Astrocyte (in vitro differentiated cells and primary cell): ENCODE measurements around the gene AP5M1. TPM values are rescaled to one million over a fixed set of nuclear protein-coding genes. Genes with fewer than 3 reads are reported as not detected.

Experiments used
- DNase-seq: peaks from one replicate; pipeline ENCODE4 v3.0.0-alpha.2; 2010; ENCODE audit warnings: low read depth
- FAIRE-seq: peaks from 2 replicates; lab custom pipeline; 2011; peaks lifted over from hg19 to GRCh38; lab: Jason Lieb, UNC
- H2AFZ ChIP-seq: 2 replicates; pipeline ENCODE4 v1.6.0; 2012; ENCODE audit warnings: low read depth, low read length, inconsistent platforms
- H3K27ac ChIP-seq: 2 replicates; pipeline ENCODE4 v1.5.1; 2011; ENCODE audit warnings: low read depth, low read length, inconsistent platforms
- H3K27me3 ChIP-seq: 2 replicates; pipeline ENCODE4 v1.6.0; 2011; ENCODE audit warnings: low read length, inconsistent platforms; ENCODE audit not compliant: insufficient read depth
- H3K36me3 ChIP-seq: 2 replicates; pipeline ENCODE4 v1.5.1; 2011; ENCODE audit warnings: low read length, inconsistent platforms; ENCODE audit not compliant: insufficient read depth
- H3K4me1 ChIP-seq: 2 replicates; pipeline ENCODE4 v1.5.1; 2011; ENCODE audit warnings: low read length, inconsistent platforms; ENCODE audit not compliant: insufficient read depth
- H3K4me2 ChIP-seq: 2 replicates; pipeline ENCODE4 v1.6.0; 2012; ENCODE audit warnings: low read length, inconsistent platforms
- H3K4me3 ChIP-seq: 2 replicates; pipeline ENCODE4 v1.5.1; 2011; ENCODE audit warnings: low read depth, mild to moderate bottlenecking, low read length, inconsistent platforms; ENCODE audit not compliant: insufficient read depth
- H3K79me2 ChIP-seq: 2 replicates; pipeline ENCODE4 v1.6.0; 2012; ENCODE audit warnings: mild to moderate bottlenecking, low read length, inconsistent platforms; ENCODE audit not compliant: insufficient read depth
- H3K9ac ChIP-seq: 2 replicates; pipeline ENCODE4 v1.6.0; 2012; ENCODE audit warnings: mild to moderate bottlenecking, low read length, inconsistent platforms
- H3K9me3 ChIP-seq: 2 replicates; pipeline ENCODE4 v1.5.1; 2012; ENCODE audit warnings: low read depth, mild to moderate bottlenecking, low read length, inconsistent platforms; ENCODE audit not compliant: insufficient read depth
- H4K20me1 ChIP-seq: 2 replicates; pipeline ENCODE4 v1.6.0; 2012; ENCODE audit warnings: low read length, inconsistent platforms; ENCODE audit not compliant: insufficient read depth
- H3K27ac Mint-ChIP-seq: one replicate; pipeline ENCODE4 v1.8.0; 2021; ENCODE audit warnings: mild to moderate bottlenecking, mixed read lengths; ENCODE audit not compliant: unreplicated experiment
- H3K27me3 Mint-ChIP-seq: one replicate; pipeline ENCODE4 v1.8.0; 2021; ENCODE audit warnings: low read depth, mixed read lengths; ENCODE audit not compliant: unreplicated experiment
- H3K36me3 Mint-ChIP-seq: one replicate; pipeline ENCODE4 v1.8.0; 2021; ENCODE audit warnings: low read depth, mixed read lengths; ENCODE audit not compliant: unreplicated experiment
- H3K4me1 Mint-ChIP-seq: one replicate; pipeline ENCODE4 v1.8.0; 2021; ENCODE audit warnings: low read depth, mixed read lengths; ENCODE audit not compliant: unreplicated experiment
- H3K4me3 Mint-ChIP-seq: one replicate; pipeline ENCODE4 v1.8.0; 2021; ENCODE audit warnings: mild to moderate bottlenecking, moderate library complexity, mixed read lengths; ENCODE audit not compliant: unreplicated experiment
- H3K9me3 Mint-ChIP-seq: one replicate; pipeline ENCODE4 v1.8.0; 2021; ENCODE audit warnings: mild to moderate bottlenecking, mixed read lengths; ENCODE audit not compliant: unreplicated experiment
- EZH2 ChIP-seq: IDR thresholded peaks from 2 replicates; pipeline ENCODE4 v1.6.1; 2012; ENCODE audit warnings: mild to moderate bottlenecking, low read length, inconsistent platforms; ENCODE audit not compliant: insufficient read depth
- total RNA-seq: library from RNA; stranded (reverse); gene quantifications from 2 replicates; pipeline ENCODE4 v1.2.1, GENCODE V29; 2021
- TF ChIP-seq, protein P1 (sequence below): IDR thresholded peaks from 2 replicates; pipeline ENCODE4 v1.5.1; 2011; ENCODE audit warnings: low read depth, mild to moderate bottlenecking, inconsistent platforms, low read length, moderate library complexity; ENCODE audit not compliant: insufficient read depth

AP5M1 gene
- total RNA-seq, 1 donor from 2014 or later: 61.1 TPM

DNA sequence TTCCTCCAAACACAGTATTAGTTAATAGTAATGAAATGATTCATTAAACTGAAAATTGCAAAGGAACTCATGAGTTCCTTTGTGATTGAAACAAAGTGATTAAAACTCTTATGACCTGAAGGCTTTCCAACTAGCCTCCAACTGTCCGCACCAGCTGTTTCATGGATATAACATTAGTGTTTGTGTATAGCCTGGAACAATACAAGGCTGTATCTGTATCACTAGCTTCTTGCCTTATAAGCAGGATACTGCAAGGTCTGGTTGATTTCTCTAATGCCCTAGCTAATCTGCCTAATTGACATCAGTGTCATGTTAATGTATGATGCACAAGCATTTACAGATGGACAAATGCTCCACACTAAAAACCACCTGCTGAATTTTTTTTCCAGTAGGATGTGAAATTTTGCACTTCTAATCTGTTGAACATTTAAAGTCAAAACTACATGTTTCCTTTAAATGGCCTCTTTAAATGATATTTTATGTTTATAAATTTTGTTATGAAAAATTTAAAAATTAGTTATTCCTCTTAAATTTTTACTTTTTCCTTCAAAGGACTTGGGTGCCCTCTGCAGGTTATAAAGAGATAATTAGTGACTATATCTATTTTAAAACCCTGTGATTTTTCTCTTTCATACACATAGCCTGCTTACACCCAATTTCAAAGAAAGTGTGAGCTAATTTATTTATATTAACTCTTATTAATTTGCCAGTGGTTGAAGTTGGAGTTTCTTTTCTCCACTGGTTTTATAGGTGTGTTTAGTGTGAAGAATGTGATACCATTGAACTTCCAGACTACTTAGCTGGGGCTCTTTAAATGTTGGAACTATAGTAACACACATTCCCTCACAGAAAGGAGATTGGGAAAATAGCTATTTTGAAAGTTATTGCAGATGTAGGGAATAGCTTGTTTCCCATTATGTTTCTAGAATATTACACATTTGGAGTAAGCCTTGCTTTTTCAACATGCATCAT, 25.4 kb downstream of the AP5M1 start:
- Histone ChIP-seq H3K27ac (no peak overlapping the region), H2AFZ (no peak overlapping the region), H3K9ac (no peak overlapping the region), H3K4me1 (no peaks in the 10 kb centered on the region), H3K4me2 (no peak overlapping the region), H3K36me3 (no peaks in the 10 kb centered on the region), H3K4me3 (no peak overlapping the region), H3K9me3 (no peaks in the 10 kb centered on the region), H3K27me3 (no peaks in the 10 kb centered on the region), H3K79me2 (no peaks in the 10 kb centered on the region), H4K20me1 (no peaks in the 10 kb centered on the region)
- Mint-ChIP-seq H3K27me3 (no peaks in the 10 kb centered on the region), H3K4me1 (no peaks in the 10 kb centered on the region), H3K27ac (no peak overlapping the region), H3K4me3 (no peak overlapping the region), H3K36me3 (no peaks in the 10 kb centered on the region), H3K9me3 (no peaks in the 10 kb centered on the region)
- FAIRE-seq: no peak
- no peak for TF ChIP-seq EZH2
- TF ChIP-seq, protein P1, sequence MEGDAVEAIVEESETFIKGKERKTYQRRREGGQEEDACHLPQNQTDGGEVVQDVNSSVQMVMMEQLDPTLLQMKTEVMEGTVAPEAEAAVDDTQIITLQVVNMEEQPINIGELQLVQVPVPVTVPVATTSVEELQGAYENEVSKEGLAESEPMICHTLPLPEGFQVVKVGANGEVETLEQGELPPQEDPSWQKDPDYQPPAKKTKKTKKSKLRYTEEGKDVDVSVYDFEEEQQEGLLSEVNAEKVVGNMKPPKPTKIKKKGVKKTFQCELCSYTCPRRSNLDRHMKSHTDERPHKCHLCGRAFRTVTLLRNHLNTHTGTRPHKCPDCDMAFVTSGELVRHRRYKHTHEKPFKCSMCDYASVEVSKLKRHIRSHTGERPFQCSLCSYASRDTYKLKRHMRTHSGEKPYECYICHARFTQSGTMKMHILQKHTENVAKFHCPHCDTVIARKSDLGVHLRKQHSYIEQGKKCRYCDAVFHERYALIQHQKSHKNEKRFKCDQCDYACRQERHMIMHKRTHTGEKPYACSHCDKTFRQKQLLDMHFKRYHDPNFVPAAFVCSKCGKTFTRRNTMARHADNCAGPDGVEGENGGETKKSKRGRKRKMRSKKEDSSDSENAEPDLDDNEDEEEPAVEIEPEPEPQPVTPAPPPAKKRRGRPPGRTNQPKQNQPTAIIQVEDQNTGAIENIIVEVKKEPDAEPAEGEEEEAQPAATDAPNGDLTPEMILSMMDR: peak; percentile 13
- DNase-seq: peak; percentile 3

DNA sequence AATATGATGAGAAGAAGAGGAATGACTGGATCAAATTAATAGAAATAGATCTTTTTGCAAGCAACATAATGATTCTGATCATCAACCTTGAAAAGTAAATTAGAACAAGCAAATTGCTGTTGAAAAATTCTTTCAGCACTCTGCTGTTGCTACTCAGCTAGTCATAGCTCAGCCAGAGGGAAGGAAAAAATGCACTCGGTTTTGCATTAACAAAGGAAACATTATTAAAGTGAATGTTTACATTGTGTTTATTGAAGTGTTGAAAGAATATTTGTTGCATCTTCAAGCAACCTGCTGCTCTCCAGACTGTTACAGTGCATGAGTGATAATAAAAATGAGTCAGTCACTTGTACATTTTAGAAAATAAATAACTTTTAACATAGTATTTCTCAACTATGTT, 26.5 kb downstream of the AP5M1 start:
- Histone ChIP-seq H3K4me3 (no peak overlapping the region), H4K20me1 (no peaks in the 10 kb centered on the region), H3K27ac (no peak overlapping the region), H3K27me3 (no peaks in the 10 kb centered on the region), H3K4me2 (no peak overlapping the region), H3K79me2 (no peaks in the 10 kb centered on the region), H3K36me3 (no peaks in the 10 kb centered on the region), H2AFZ (no peak overlapping the region), H3K4me1 (no peaks in the 10 kb centered on the region), H3K9me3 (no peaks in the 10 kb centered on the region), H3K9ac (no peak overlapping the region)
- no peak for FAIRE-seq
- TF ChIP-seq, protein P1: no peak
- TF ChIP-seq EZH2: no peak
- H3K9me3 Mint-ChIP-seq: no peaks in the 10 kb centered on the region
- no peak overlapping the region for H3K4me3 Mint-ChIP-seq
- no peaks in the 10 kb centered on the region for H3K4me1 Mint-ChIP-seq
- no peak overlapping the region for H3K27ac Mint-ChIP-seq
- no peak for DNase-seq
- H3K27me3 Mint-ChIP-seq: no peaks in the 10 kb centered on the region
- H3K36me3 Mint-ChIP-seq: no peaks in the 10 kb centered on the region

DNA sequence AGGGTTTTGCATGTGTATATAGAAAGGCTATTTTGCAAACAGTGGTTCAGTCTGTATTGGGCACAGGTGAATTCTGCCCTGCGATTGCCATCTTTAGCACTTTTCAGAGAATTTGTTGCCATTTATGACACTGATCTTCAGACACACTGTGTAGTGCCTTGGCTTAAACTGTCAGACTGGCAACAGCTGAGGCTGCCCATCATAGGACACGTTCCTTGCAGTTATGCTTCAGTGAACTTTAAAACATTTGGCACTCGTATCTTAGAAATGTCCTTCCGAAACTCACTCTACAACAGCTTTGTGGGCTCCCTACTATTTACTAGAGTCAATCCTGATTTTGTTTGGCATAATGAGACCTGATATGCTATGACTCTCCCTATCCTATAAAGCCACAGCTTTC, 29.1 kb downstream of the AP5M1 start:
- Histone ChIP-seq H3K4me2 (no peak overlapping the region), H3K36me3 (no peaks in the 10 kb centered on the region), H2AFZ (no peak overlapping the region), H4K20me1 (no peaks in the 10 kb centered on the region), H3K9ac (no peak overlapping the region), H3K4me1 (no peaks in the 10 kb centered on the region), H3K27ac (no peak overlapping the region), H3K79me2 (no peaks in the 10 kb centered on the region), H3K27me3 (no peaks in the 10 kb centered on the region), H3K4me3 (no peak overlapping the region), H3K9me3 (no peaks in the 10 kb centered on the region)
- no peak overlapping the region for H3K4me3 Mint-ChIP-seq
- H3K27me3 Mint-ChIP-seq: no peaks in the 10 kb centered on the region
- no peaks in the 10 kb centered on the region for H3K4me1 Mint-ChIP-seq
- DNase-seq (no peak), FAIRE-seq (no peak)
- no peak for TF ChIP-seq EZH2
- TF ChIP-seq, protein P1: no peak
- H3K9me3 Mint-ChIP-seq: no peaks in the 10 kb centered on the region
- H3K36me3 Mint-ChIP-seq: no peaks in the 10 kb centered on the region
- no peak overlapping the region for H3K27ac Mint-ChIP-seq
